Spleen (tissue), 7 donors: ENCODE measurements around the gene KCNG2.

Source experiments
- POLR2A ChIP-seq, 3 donors: fragments of 450-650 bp; IDR thresholded peaks; one replicate each; pipeline ENCODE4 v1.5.1; 2017; ENCODE audit warnings: antibody characterized with exemption in 3 of 3, mild to moderate bottlenecking in 1 of 3
- POLR2AphosphoS5 ChIP-seq, 3 donors: sonication (generic); formaldehyde crosslinking; IDR thresholded peaks; one replicate each; pipeline ENCODE4 v1.5.1; 2017; ENCODE audit warnings: antibody characterized with exemption in 3 of 3
- TF ChIP-seq, protein P1 (sequence below), 11 experiments: fragments of 200-600 bp in 7 of 11; fragments of 450-650 bp in 4 of 11; sonication (generic) in 4 of 11; IDR thresholded peaks in 8 of 11; conservative IDR thresholded peaks in 3 of 11; 1 replicate in 7 of 11; 2 replicates in 4 of 11; pipeline versions ENCODE4 v1.4.0 to v1.8.0; 2016 to 2021; ENCODE audit warnings: antibody characterized with exemption in 11 of 11, inconsistent platforms in 4 of 11, mild to moderate bottlenecking in 1 of 11
- donor health status: DM: no; HTN: no; CAD: no; lungs with moderate emphysema.
- donor health status: DM: no; HTN: no; CAD: no.
- donor health status: DM: no; HTN: no; CAD: no.

- TF ChIP-seq, protein P1, sequence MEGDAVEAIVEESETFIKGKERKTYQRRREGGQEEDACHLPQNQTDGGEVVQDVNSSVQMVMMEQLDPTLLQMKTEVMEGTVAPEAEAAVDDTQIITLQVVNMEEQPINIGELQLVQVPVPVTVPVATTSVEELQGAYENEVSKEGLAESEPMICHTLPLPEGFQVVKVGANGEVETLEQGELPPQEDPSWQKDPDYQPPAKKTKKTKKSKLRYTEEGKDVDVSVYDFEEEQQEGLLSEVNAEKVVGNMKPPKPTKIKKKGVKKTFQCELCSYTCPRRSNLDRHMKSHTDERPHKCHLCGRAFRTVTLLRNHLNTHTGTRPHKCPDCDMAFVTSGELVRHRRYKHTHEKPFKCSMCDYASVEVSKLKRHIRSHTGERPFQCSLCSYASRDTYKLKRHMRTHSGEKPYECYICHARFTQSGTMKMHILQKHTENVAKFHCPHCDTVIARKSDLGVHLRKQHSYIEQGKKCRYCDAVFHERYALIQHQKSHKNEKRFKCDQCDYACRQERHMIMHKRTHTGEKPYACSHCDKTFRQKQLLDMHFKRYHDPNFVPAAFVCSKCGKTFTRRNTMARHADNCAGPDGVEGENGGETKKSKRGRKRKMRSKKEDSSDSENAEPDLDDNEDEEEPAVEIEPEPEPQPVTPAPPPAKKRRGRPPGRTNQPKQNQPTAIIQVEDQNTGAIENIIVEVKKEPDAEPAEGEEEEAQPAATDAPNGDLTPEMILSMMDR (IDR thresholded peaks at IDR 0.05 in 8 of 11, conservative IDR thresholded peaks at IDR 0.05 in 3 of 11) = no peak
- TF ChIP-seq POLR2A (IDR thresholded peaks at IDR 0.05) (no peak), POLR2AphosphoS5 (IDR thresholded peaks at IDR 0.05) (no peak)
These were observed 18.0 kb upstream of the KCNG2 start for GRCh38 chr18:79779700-79780190.
